GM19328 (cell line): ENCODE results near the gene VOPP1.
A peak's percentile ranks its signal among the peaks of the same experiment; 100 is the strongest.

ENCODE experiments used
- ATAC-seq: cut with Tn5 transposase; IDR thresholded peaks from one replicate; pipeline ENCODE4 v1.9.1; 2021; ENCODE audit warnings: mild to moderate bottlenecking, moderate library complexity; ENCODE audit not compliant: unreplicated experiment

VOPP1 gene

DNA sequence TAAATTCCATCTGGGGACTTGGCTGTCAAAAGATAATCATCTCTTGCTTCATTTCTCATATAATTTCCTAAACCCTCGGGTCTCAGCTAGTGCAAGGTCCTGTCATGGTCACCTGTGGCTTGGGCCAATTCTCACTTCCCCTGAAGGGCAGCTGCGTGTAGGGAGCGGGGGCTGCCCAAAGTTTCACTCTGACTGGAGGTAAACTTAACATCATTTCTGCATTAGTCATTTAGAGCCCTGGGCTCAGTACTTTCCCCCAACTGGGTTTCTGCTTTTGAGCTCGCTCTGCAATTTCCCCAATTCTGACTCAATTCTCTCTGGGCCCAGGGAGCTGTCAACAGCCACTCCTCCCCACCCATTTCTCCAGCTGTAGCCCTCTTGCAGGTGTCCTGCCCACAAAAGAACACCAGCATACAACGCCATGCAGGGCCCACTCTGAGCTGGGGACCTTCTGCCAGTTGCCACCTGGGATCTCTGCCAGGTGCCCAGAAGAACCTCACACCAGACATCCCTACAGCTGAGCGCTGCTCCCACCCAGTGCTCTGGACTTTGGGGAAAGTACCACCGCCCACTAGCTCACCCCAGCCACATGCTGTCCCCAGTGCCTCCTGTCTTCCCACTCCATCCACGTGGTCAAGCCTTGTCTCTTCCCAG is 37.9 kb downstream of the VOPP1 start:
- peak; percentile 66 for ATAC-seq

DNA sequence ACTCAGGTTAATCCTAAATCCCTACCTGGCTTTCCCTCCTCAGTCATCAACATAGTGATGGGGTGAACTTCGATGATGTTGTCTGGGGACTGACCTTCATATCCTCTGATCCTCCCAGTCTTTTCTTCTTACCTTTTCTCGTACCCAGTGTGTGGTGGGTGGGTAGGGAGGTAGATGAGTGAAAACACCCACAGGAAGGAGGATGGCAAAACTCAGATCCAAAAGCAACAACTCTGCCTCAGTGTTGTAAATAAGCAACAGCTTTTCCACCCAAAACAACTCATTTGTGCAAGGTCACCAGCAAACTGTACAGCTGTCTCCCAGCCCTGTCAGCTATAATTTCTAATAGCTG is 38.6 kb downstream of the VOPP1 start:
- peak; percentile 0 for ATAC-seq

DNA sequence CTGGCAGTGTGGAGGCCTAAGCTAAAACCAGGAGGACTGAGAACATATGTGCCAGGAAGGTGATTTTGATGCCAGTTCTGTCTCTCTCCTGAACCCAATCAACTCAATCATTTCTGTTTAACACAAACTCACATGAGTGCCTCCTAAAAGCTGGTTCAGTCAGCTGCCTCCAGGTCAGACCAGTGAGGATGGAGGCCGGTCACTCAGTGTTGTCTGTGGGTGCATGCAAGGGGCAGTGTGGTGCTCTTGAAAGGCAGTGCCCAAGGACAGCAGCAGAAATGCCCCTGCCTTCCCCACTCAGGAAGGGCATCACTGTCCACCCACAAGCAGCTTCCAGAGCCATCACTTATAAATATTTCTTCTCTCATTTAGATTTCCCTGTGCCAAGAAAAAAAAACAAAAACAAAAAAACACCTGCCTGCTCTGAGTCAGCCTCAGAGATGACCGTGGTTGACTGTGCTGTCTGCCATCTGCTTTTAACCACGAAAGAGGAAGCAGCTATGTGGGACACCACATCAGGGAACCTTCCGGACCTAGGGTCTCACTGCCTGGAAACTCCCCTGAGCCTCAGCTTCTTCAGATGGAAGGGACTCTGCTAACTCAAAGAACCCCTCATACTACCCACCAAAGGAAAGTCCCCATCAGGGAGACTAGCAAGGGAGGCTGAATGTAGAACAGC is 39.1 kb downstream of the VOPP1 start:
- peak; percentile 48 for ATAC-seq

DNA sequence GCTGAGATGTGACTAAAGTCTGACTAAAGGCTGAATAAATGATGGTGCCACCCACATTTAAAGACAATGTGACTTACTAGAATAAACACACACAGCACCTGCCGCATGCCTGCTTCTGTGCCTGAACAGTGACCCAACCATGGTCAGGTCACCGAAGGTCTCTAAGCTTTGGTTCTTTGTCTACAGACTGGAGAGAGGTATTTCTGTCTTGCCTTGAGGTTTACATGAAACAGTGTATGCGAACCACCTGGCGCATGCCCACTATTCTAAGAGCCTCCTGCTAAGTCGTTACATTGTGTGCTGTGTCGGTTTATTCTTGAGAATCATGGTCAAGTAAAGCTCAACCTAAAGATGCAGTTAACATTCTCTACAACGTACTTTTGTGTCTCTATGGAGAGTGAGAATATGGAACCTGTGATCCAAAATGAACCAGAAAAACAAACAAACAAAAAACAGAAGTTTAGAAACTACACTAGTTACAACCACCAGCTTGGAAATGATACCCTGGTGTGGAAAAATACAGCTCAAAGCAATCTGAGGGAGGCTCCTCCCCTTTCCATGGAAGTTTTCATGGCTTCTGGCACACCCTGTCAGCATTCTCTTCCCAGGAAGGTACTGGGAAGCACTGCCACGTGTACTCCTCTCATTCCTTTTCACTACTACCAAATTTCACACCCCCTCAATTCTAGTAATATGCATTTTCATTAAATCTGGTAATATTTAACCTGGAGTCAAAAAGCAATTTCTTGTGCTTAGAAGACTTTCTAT is 40.0 kb downstream of the VOPP1 start:
- no peak for ATAC-seq

DNA sequence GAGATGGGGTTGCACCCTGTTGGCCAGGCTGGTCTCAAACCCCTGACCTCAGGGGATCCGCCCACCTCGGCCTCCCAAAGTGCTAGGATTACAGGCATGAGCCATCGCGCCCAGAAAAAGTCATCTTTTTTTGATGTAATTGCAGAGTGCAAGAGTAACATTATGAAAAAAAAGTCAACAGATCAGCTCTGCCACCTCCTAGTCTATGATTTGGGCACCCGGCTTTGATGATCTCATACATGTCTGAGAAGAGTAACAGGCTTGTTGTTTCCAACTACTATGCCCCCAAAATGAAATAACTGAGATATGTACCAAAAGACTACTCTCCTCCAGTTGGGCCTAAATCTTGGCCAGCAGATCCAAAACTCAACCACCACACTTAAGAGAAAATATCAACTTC is 40.8 kb downstream of the VOPP1 start:
- no peak for ATAC-seq

DNA sequence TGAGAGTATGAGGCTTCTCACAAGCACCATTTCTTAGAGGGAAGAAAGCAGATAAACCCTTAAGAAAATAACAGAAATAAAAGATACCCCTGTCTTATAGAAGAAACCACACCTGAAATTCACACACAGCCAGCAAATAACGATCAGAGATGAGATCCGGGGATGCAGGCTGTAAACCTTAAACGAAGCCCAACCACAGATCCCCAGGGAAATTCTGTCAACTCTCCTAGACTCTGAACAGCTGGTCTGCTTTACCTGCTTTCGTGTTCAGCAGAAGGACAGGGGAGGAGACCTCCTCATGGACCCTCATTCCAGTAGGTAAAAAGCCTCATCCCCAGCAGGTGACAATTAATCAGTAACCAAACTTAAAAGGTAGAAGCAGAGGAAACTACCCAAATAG is 45.0 kb downstream of the VOPP1 start:
- no peak for ATAC-seq

DNA sequence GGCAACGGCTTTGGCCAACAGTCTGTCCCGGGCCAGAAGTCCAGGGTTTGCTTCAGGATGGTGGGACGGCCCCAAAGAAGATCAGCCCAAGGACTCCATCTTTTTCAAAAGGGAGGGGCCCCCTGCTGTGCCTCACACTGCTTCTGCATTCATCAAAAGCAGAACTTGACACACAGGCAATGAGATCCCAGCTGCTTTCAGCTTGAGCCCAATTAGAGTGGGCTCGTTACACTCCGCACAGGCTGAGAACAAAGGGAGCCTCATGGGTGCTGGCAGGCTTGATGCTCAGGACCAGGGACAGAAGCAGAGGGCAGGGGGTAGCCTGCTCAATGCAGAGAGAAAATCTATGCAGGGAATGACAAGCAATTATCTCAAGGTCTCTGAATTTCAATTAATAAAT is 45.5 kb downstream of the VOPP1 start:
- no peak for ATAC-seq

DNA sequence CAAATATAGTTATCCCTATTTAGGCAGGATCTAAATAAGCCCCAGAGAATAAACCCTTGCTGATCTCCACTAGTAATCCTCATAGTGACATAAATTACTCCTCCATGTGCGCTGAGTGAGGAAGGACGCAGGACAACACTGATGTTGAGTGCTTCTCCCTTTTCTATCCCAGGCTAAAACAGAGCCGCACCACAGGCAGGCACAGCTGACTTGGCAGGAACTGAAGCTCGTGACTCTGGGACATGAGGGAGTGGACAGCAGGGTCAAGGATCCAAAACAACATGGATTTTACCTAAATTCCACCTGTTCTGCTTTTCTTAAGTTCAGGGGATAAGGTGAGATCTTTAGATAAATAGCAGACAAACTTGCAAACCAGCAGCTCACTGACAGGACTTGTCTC is 46.0 kb downstream of the VOPP1 start:
- no peak for ATAC-seq

DNA sequence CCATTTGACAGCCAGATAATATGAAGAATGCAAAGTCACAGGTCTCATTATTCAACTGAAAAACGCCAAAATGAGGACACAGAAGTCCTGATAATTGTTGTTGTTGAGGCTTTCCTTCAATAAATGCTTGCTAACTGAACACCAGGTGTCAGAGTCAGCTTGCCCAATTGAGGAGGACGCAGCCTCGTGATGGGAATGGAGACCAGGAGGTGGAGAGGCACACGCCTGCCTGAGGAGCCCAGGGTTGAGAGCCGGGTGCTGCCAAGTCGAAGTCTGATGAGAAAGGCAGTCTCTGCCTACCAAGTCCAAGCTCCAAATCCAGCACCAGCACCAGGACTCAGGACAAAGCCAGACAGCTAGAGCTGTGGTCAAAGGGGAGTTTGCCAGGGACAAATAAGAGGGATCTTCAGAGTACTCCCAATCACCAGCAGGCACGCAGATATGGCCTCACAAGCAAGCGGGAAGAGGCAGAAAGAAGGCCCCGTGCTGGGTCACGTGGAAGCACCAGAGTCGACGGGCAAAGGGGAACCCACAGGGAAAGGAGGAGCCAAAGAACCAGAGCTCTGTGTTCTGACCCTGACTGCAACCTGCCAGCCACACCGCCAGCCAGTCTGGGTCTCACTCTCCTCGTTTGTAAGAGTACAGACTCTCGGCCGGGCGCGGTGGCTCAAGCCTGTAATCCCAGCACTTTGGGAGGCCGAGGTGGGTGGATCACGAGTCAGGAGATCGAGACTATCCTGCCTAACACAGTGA is 47.6 kb downstream of the VOPP1 start:
- ATAC-seq, result no peak

DNA sequence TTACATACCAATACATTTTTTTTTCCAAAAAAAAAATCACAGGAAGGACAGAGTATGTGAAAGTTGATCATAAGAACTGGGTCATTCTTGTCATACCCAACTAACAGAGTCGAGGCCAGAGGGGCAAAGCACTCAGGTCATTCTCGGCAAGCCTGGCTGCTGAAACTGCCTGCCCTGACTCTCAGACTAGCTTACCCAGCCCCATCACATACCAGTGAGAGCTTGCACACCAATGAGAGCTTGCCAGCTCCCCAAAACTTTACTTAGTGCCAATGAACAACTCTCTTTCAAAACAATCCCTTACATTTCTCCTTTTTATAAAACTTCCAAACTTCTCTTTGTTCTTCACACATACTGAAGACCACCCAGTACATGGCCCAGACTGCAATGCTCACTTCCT is 48.9 kb downstream of the VOPP1 start:
- no peak for ATAC-seq

DNA sequence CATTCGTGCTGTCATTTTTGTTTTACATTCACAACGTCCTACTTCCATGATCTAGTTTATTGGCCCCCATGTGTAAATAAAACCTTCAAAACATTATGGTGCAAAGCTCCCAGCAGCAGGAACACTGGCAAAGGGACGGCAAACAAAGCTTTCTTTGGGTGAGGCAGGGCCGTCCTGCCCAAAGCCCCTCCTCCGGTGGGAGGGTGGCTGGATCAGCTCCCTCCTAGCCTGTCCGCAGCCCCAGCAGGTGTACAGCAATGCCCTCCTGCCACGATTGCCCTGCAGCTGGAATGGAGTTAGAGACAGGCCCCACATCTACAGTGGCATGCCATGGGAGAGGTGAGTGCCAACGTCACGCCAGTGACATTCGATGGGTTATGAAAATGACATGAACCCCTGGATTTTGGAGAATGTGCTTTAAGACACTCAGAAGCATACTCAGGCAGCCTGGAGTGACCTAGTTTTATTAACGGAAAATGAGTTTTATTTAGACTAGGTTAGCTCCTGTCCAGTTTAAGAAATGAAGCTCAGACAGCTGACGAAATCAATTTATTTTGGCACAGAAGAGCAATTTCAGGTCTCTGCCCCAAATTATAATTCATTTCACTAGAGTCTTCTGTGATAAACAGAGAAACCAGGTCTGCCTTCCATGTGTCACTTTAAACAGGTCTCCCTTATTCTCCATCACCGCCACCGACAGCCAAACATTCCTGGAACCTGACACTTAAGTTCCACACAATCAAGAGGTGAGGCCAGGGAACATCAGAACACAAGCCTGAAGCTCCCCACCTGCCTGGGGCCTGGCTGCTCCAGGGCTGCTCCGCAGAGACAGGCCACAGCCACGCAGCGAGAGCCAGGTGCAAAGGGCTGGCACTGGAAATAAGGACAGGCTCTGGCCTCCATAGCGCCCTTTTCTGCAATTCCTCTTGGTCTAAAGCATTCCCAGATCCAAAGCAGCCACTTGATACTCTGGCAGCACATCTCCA is 50.1 kb downstream of the VOPP1 start:
- no peak for ATAC-seq

DNA sequence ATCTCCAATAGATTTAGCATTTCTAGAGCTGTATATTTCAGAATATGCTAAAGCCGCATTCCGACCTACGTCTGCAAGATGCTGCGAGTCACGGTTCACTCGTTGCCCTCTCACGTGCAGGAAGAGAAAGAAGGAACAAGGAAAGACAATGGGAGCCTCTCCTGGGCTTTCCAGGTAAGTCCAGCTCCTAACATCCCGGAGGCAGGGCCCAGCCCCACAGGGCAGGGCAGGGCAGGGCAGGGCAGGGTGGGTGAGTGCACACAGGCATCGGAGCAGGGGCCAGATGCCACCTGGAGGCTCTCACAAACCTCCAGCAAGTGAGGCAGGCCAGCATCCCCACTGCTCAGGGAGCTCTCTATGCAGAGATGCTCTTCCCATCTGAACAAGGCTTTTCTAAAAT is 50.8 kb downstream of the VOPP1 start:
- no peak for ATAC-seq

DNA sequence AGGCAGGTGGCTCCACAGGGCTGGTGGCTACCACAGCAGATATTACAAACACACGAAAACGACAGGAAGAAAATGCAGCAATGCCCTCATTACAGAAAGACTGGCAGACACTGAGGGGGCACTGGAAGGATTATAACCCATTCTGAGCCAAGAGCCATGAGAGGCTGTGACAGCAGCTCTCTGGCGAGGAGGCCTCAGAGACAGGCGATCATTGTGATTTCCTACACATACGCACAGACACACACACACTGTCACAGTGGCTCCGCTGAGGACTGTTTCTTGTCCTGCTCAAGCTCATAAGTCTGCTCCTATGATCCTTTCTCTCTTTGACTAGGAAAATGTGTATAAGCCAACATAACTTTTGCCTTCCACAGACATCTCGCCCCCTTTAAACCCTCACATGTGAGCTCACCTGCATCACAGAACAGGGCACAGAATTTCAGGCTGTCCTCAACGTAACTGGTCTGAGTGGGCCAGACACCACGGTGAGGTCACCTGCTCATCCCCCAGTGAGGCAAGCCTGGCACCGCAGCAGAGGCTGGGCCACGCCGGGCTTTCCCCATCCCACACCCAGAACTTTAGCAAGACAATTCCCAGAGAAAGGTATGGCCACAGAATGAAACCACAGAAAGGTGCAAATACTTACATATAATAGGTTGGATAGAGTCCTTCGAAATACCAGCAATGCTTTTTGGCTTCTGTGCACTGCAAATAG is 51.7 kb downstream of the VOPP1 start:
- no peak for ATAC-seq

DNA sequence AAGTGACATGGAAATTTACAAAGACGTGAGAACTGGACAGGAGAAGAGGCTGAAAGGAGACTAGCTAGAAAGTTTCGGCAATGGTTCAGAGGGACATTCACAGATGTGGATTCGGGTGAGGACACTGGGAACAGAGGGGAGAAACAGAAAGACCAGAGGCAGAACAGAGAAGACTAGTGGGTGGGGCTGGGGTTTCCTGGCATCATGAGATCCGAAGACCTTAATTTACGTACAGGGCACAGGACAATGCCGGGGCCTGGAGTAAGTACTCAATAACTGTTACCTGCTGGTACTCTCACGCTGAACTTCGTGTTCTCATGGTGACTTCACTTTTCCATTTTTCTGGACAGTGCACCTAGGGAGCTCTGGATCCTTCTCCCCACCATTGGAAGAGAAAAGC is 53.5 kb downstream of the VOPP1 start:
- ATAC-seq, result no peak

DNA sequence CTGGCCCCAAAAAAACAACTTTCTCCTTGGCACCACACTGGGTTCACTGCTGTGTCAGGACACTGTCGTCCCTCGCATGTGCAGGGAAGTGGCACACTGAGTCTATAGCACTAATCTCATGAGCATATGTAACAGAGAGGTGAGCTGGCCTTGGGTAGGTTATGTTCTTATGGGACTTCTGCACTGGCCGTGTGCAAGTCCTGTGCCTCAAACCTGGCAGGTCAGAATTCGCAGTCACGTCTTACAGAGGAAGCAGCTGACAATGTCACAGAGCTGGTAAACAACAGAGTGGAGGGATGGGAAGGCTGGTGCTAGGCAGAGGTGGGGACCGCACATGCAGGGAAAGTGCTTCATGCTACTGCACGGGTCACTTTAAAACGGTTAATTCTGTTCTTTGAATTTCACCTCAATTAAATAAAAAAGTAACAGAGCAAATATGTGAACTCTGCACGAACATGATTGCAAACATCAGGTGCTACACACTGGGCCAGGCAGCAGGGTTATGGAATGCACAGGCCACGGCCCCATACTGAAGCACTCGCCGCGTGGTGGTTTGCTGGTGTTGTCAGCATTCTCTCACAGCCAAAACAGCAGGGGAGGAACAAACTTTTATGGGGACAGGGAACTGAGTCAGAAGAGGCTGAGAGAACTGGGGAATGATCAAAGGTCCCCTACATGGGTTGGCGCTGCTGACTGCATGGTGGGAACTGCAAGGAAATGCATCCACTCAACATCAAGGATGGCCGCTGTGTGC is 54.2 kb downstream of the VOPP1 start:
- ATAC-seq, result no peak

DNA sequence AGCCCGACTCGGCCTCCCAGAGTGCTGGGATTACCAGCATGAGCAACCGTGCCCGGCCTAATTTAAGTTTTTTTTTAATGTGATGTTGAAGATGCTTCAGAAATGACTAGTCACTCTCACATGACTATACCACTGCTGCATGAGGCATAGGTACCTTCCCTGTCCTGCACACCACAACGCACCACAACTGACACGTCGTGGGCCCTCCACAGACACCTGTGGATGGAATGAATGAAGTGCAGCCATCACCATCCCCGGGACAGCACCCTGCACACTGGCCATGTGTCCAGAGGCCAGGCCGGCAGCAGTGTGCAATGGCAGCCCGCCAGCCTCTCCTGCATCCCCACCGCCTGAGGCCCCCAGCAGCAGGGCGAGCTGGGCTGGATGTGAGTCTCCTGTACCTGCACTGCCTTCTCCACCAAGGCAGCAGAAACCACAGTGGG is 55.1 kb downstream of the VOPP1 start:
- ATAC-seq, result peak; percentile 63

DNA sequence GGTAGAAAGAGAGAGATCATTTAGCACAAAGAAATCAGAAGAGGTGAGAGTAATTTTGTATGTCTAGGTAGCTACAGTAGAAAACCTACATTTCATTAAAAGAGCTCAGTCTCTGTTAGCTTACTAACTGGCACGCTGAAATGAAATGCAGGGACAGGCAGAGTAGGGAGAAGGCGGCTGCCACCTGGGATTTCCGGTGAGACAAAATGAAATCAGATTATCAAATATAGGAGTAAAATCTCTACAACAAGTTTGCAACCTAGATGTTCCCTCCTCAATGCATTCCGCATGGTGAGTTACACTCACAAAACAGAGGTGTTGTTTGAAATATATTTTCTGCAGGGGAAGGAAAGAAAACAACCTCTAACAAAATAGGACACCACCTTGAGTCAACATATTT is 55.9 kb downstream of the VOPP1 start:
- no peak for ATAC-seq

DNA sequence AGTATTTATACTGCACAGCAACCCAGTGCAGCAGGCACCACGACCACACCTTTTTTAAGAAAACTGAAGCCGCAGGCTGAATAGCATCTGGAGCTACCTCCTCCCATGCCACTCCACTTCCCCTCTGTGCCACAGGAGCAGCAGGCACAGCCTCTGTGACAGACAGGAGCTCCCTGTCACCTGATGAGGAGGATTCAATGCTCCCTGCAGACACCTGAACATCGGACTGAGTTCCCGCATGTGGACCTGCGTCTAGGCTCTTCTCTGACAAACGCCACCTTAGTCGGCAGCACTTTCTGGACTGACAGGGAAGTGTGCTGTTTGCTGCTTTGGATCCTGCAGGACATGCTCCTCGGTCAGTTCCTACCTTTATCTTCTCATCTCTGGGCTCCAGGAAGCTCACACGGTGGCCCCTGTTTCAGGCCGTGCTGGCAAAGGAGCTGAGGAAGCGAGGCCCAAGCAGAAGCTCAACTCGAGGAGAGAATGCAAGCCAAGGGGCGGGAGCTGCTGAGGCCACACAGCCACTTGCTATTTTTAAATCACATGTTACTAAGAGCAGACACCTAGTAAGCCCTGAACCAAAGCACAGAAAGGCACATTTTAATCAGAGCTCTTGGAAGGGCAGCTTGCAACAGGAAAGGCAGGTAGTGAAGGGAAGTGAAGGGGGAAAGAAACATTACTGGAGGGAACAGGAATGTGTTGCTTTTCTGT is 56.6 kb downstream of the VOPP1 start:
- peak; percentile 38 for ATAC-seq
